SK-N-MC (cell line): ENCODE results near the gene ANKDD1B.

Experiments used
- EZH2 ChIP-seq: fragments of 200-600 bp; sonication (generic); IDR thresholded peaks from one replicate; pipeline ENCODE4 v1.6.1; 2017; ENCODE audit warnings: antibody characterized with exemption
- FOXP2 ChIP-seq: optimal IDR thresholded peaks from 2 replicates; pipeline ENCODE3; 2011; ENCODE audit warnings: mild to moderate bottlenecking, moderate library complexity; ENCODE audit not compliant: insufficient read depth; ENCODE audit errors: extremely low read length, control extremely low read depth
- POLR2AphosphoS5 ChIP-seq: IDR thresholded peaks from 2 replicates; pipeline ENCODE4 v1.6.1; 2012; ENCODE audit warnings: mild to moderate bottlenecking, low read depth, low read length, borderline replicate concordance

GRCh38 chr5:75588666-75589065, 22.6 kb upstream of the ANKDD1B start:
- no peak for TF ChIP-seq POLR2AphosphoS5
- no peak for TF ChIP-seq EZH2
- no peak for TF ChIP-seq FOXP2
